AG09319 (cell line): ENCODE results near the gene AKAP11.

Experiments
- DNase-seq: peaks from one replicate; pipeline ENCODE4 v3.0.0-alpha.2; 2010; ENCODE audit warnings: low read depth; ENCODE audit errors: extremely low read depth
- TF ChIP-seq, protein P1 (sequence below): IDR thresholded peaks from 2 replicates; pipeline ENCODE4 v1.5.1; 2011; ENCODE audit warnings: low read depth, mild to moderate bottlenecking, inconsistent platforms, low read length, moderate library complexity

AKAP11 gene

DNA sequence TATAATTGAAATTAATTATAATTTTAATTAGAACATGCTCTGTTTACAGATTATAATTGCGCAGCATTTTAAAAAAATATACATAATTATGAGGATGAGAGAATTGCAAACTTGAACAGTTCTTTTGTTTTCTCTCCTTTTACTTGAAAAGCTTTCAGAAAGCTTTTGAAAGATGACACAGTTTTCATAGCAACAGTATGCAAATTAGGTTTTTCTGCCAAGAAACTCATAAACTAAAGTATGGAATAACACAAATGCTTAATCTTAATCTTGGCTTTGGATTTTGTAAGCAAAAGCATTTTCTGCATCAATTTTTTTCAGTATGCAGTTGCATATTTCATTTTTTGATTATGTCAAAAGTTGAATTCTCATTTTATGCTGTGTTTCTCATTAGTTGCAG lies 32.8 kb upstream of the AKAP11 start:
- TF ChIP-seq, protein P1, sequence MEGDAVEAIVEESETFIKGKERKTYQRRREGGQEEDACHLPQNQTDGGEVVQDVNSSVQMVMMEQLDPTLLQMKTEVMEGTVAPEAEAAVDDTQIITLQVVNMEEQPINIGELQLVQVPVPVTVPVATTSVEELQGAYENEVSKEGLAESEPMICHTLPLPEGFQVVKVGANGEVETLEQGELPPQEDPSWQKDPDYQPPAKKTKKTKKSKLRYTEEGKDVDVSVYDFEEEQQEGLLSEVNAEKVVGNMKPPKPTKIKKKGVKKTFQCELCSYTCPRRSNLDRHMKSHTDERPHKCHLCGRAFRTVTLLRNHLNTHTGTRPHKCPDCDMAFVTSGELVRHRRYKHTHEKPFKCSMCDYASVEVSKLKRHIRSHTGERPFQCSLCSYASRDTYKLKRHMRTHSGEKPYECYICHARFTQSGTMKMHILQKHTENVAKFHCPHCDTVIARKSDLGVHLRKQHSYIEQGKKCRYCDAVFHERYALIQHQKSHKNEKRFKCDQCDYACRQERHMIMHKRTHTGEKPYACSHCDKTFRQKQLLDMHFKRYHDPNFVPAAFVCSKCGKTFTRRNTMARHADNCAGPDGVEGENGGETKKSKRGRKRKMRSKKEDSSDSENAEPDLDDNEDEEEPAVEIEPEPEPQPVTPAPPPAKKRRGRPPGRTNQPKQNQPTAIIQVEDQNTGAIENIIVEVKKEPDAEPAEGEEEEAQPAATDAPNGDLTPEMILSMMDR = no peak
- DNase-seq = no peak

DNA sequence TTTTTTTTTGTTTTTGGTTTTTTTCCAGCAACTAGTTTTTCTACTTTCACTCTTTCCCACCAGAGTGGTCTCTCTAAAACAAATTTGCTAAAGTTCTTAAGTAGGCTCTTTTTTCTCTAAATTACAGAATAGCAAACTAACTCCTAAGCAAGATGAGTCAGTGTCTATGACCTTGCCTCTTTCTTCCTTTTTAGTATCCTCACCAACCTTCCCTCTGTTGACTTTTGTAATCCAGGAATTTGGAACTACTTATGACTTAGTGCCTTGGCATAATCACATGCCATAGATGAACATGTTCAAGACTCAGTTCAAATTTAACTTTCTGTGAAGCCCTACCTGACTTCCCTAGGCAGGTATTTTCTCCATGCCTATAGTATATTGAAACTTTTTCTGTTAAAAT lies 32.3 kb upstream of the AKAP11 start:
- TF ChIP-seq, protein P1 = no peak
- no peak for DNase-seq

DNA sequence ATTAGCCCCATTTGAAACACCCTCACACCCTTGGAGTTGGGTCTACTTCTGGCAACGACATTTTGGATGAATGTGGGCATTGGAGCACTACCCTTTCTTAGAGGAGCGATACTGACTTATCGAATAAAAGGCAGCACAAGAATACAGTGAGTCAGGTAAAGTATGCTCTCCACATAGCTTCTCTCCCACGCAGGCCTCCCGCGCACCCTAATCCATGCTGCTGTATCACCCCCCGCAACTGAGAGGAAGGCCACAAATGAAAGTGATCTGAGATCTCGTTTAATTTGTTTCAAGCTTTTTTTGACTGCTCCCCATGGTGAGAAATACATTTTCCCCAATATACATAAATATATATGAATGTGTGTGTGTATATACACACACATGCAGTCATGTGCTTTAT lies 25.4 kb upstream of the AKAP11 start:
- DNase-seq = no peak
- TF ChIP-seq, protein P1 = no peak

DNA sequence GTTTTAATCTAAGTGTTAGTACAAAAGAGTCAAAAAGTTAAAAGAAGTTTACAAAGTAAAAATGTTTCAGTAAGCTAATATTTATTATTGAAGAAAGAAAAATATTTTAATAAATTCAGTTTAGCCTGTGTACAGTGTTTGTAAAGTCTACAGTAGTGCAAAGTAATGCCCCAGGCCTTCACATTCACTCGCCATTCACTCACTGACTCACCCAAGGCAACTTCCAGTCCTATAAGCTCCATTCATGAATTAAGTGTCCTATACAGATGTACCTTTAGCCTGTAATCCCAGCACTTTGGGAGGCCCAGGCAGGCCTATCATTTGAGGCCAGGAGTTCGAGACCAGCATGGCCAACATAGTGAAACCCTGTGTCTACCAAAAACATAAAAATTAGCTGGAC lies 24.1 kb upstream of the AKAP11 start:
- DNase-seq = no peak
- TF ChIP-seq, protein P1 = no peak

DNA sequence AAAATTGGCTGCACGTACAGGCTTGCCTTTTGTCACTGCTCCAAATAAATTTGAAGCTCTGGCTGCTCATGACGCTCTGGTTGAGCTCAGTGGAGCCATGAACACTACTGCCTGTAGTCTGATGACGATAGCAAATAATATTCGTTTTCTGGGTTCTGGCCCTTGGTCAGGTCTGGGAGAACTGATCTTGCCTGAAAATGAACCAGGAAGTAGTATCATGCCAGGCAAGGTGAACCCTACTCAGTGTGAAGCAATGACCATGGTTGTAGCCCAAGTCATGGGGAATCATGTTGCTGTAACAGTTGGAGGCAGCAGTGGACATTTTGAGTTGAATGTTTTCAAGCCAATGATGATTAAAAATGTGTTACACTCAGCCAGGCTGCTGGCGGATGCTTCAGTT lies 16.1 kb upstream of the AKAP11 start:
- TF ChIP-seq, protein P1 = no peak
- DNase-seq = no peak

DNA sequence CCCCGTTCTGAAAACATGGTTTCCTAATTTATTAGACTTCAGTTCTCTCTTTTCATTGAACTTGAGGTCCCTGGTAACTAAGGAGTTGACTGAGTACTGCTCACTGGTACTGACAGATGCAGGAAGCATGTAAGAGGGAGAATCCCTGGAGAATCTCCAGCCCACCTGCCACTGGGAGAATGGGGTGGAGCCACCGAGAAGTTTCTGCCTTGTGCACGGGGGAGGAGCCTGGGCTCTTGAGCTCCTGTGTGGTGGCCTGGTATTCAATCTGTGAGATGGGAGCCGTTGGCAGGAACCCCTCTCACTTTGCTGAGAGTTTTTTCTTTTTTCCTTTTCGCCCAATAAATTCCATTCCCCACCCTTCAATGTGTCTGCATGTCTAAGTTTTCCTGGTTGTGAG lies 13.2 kb upstream of the AKAP11 start:
- DNase-seq = no peak

DNA sequence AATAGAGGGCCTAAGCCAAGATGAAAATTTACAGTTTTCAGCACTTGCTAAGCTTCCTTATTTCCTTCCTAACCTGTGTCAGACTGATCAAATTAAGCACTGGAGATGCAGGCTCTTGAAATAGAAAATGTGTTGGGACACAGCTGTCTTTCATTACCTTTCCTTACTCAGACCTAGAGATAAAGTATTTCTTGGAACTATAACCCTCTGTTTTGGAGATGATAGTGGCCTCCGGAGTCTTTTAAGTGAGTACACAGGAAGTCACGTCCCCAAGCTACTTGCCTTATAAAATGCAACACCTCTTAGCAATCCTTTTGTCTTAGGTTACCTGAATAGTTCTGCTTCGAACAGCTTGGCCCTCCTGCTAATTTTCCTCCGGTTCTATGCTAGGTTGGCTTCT lies 12.4 kb upstream of the AKAP11 start:
- TF ChIP-seq, protein P1 = no peak

More for the DNA sequence above, 13.2 kb upstream of the AKAP11 start:
- TF ChIP-seq, protein P1 = no peak

More for the DNA sequence above, 12.4 kb upstream of the AKAP11 start:
- DNase-seq = no peak
